ENCODE data around the gene TMEM244.
"Not testable (repeated sequence)": the region's sequence is repeated elsewhere in the genome, so short reads cannot be mapped to it uniquely, and the experiment has no call there.

Gene TMEM244

GRCh38 chr6:129812145-129812777, 48.9 kb downstream of the TMEM244 start:
- no peak for ATAC-seq (ENCODE audit: insufficient read depth, low read depth)
- no peaks in the 10 kb centered on the region for H3K9me3 ChIP-seq (ENCODE audit: insufficient read depth, low read length, severe bottlenecking)

GRCh38 chr6:129807141-129807540, 54.0 kb downstream of the TMEM244 start:
- H3K4me1 ChIP-seq (ENCODE audit: insufficient read depth, low read length); ATAC-seq (ENCODE audit: insufficient read depth, low read depth); H3K27me3 ChIP-seq (ENCODE audit: insufficient read depth, low read length, poor library complexity); H4K20me1 ChIP-seq (ENCODE audit: insufficient read depth, low read length); H3K4me2 ChIP-seq (ENCODE audit: insufficient read depth, low read length); H3K79me2 ChIP-seq (ENCODE audit: insufficient read depth, low read length); H3K27ac ChIP-seq (ENCODE audit: low read length); H2AFZ ChIP-seq (ENCODE audit: low read depth, low read length); H3K4me3 ChIP-seq (ENCODE audit: low read depth in 1 of 2, low read length in 2 of 2); H3K9me3 ChIP-seq (ENCODE audit: insufficient read depth, low read length, severe bottlenecking); H3K36me3 ChIP-seq (ENCODE audit: insufficient read depth, low read length); H3K9ac ChIP-seq (ENCODE audit: low read depth, low read length); DNase-seq: not testable (repeated sequence)

More at GRCh38 chr6:129812145-129812777, 48.9 kb downstream of the TMEM244 start:
- no peaks in the 10 kb centered on the region for H3K36me3 ChIP-seq (ENCODE audit: insufficient read depth, low read length)
- H2AFZ ChIP-seq (ENCODE audit: low read depth, low read length): no peak overlapping the region
- H3K4me1 ChIP-seq (ENCODE audit: insufficient read depth, low read length): no peaks in the 10 kb centered on the region
- no peak for DNase-seq
- H3K4me2 ChIP-seq (ENCODE audit: insufficient read depth, low read length): no peak overlapping the region
- no peak overlapping the region for H3K4me3 ChIP-seq (ENCODE audit: low read depth in 1 of 2, low read length in 2 of 2)
- H3K9ac ChIP-seq (ENCODE audit: low read depth, low read length): no peak overlapping the region
- H3K27me3 ChIP-seq (ENCODE audit: insufficient read depth, low read length, poor library complexity): peaks cover 2% of the 10 kb centered on the region
- TF ChIP-seq EZH2 (IDR thresholded peaks at IDR 0.05; ENCODE audit: borderline replicate concordance, low read depth, low read length, severe bottlenecking): no peak
- TF ChIP-seq, protein P1, sequence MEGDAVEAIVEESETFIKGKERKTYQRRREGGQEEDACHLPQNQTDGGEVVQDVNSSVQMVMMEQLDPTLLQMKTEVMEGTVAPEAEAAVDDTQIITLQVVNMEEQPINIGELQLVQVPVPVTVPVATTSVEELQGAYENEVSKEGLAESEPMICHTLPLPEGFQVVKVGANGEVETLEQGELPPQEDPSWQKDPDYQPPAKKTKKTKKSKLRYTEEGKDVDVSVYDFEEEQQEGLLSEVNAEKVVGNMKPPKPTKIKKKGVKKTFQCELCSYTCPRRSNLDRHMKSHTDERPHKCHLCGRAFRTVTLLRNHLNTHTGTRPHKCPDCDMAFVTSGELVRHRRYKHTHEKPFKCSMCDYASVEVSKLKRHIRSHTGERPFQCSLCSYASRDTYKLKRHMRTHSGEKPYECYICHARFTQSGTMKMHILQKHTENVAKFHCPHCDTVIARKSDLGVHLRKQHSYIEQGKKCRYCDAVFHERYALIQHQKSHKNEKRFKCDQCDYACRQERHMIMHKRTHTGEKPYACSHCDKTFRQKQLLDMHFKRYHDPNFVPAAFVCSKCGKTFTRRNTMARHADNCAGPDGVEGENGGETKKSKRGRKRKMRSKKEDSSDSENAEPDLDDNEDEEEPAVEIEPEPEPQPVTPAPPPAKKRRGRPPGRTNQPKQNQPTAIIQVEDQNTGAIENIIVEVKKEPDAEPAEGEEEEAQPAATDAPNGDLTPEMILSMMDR (IDR thresholded peaks at IDR 0.05; ENCODE audit: borderline replicate concordance, extremely low read depth, low read length, poor library complexity, severe bottlenecking): no peak
- no peaks in the 10 kb centered on the region for H4K20me1 ChIP-seq (ENCODE audit: insufficient read depth, low read length)
- no peak overlapping the region for H3K27ac ChIP-seq (ENCODE audit: low read length)
- no peaks in the 10 kb centered on the region for H3K79me2 ChIP-seq (ENCODE audit: insufficient read depth, low read length)

- not testable (repeated sequence) for H3K36me3 ChIP-seq (ENCODE audit: insufficient read depth, low read length); H3K27ac ChIP-seq (ENCODE audit: low read length); H3K9me3 ChIP-seq (ENCODE audit: insufficient read depth, low read length, severe bottlenecking); H3K9ac ChIP-seq (ENCODE audit: low read depth, low read length); ATAC-seq (ENCODE audit: insufficient read depth, low read depth); H4K20me1 ChIP-seq (ENCODE audit: insufficient read depth, low read length); H3K4me3 ChIP-seq (ENCODE audit: low read depth in 1 of 2, low read length in 2 of 2); H3K4me1 ChIP-seq (ENCODE audit: insufficient read depth, low read length); H3K27me3 ChIP-seq (ENCODE audit: insufficient read depth, low read length, poor library complexity); DNase-seq; H2AFZ ChIP-seq (ENCODE audit: low read depth, low read length); H3K4me2 ChIP-seq (ENCODE audit: insufficient read depth, low read length); H3K79me2 ChIP-seq (ENCODE audit: insufficient read depth, low read length)
Measured at GRCh38 chr6:129802920-129803319, 58.2 kb downstream of the TMEM244 start.

- H3K9me3 ChIP-seq (ENCODE audit: insufficient read depth, low read length, severe bottlenecking): no peaks in the 10 kb centered on the region
- no peak overlapping the region for H2AFZ ChIP-seq (ENCODE audit: low read depth, low read length)
- no peak for TF ChIP-seq EZH2 (IDR thresholded peaks at IDR 0.05; ENCODE audit: borderline replicate concordance, low read depth, low read length, severe bottlenecking)
- TF ChIP-seq, protein P1 (IDR thresholded peaks at IDR 0.05; ENCODE audit: borderline replicate concordance, extremely low read depth, low read length, poor library complexity, severe bottlenecking): no peak
- DNase-seq (no peak), ATAC-seq (ENCODE audit: insufficient read depth, low read depth) (no peak)
- H3K4me3 ChIP-seq (ENCODE audit: low read depth in 1 of 2, low read length in 2 of 2): no peak overlapping the region
- H3K36me3 ChIP-seq (ENCODE audit: insufficient read depth, low read length): no peaks in the 10 kb centered on the region
- no peaks in the 10 kb centered on the region for H3K79me2 ChIP-seq (ENCODE audit: insufficient read depth, low read length)
- no peaks in the 10 kb centered on the region for H3K27me3 ChIP-seq (ENCODE audit: insufficient read depth, low read length, poor library complexity)
- H3K4me1 ChIP-seq (ENCODE audit: insufficient read depth, low read length): no peaks in the 10 kb centered on the region
- no peak overlapping the region for H3K27ac ChIP-seq (ENCODE audit: low read length)
- no peak overlapping the region for H3K4me2 ChIP-seq (ENCODE audit: insufficient read depth, low read length)
- no peaks in the 10 kb centered on the region for H4K20me1 ChIP-seq (ENCODE audit: insufficient read depth, low read length)
- H3K9ac ChIP-seq (ENCODE audit: low read depth, low read length): no peak overlapping the region
Measured at GRCh38 chr6:129801909-129802308, 59.2 kb downstream of the TMEM244 start.
